22Rv1 (cell line): Measurements from ENCODE around the gene KCNMB4.

Experiments used
- CTCF ChIP-seq: fragments of 450-650 bp; IDR thresholded peaks from 2 replicates; pipeline ENCODE4 v1.5.1; 2017; ENCODE audit warnings: mild to moderate bottlenecking
- ZFX ChIP-seq: fragments of 450-650 bp; IDR thresholded peaks from 2 replicates; pipeline ENCODE4 v1.6.1; 2017; ENCODE audit warnings: antibody characterized with exemption, borderline replicate concordance

GRCh38 chr12:70372881-70373280 is 6.8 kb downstream of the KCNMB4 start:
- TF ChIP-seq CTCF (no peak), ZFX (no peak)
